Tibial nerve (tissue), 3 donors: ENCODE measurements around the gene PPFIBP2.

ENCODE experiments used
- CTCF ChIP-seq, 5 experiments: fragments of 200-600 bp in 3 of 5; fragments of 450-650 bp in 2 of 5; sonication (generic) in 3 of 5; IDR thresholded peaks; one replicate each; pipeline ENCODE4 v1.5.1; 2016 to 2019; ENCODE audit warnings: antibody characterized with exemption in 5 of 5, mild to moderate bottlenecking in 3 of 5, moderate library complexity in 2 of 5
- POLR2A ChIP-seq, 2 donors: fragments of 450-650 bp; IDR thresholded peaks; one replicate each; pipeline ENCODE4 v1.6.1; 2017; ENCODE audit warnings: antibody characterized with exemption in 2 of 2, mild to moderate bottlenecking in 2 of 2, moderate library complexity in 2 of 2

- no peak for TF ChIP-seq CTCF (IDR thresholded peaks at IDR 0.05)
- no peak for TF ChIP-seq POLR2A (IDR thresholded peaks at IDR 0.05)
These were observed 98.4 kb downstream of the PPFIBP2 start for GRCh38 chr11:7612056-7612660.
